Progenitor cell of endocrine pancreas (in vitro differentiated cells): ENCODE data around the gene DDIAS. TPM values are rescaled to one million over a fixed set of nuclear protein-coding genes. Genes with fewer than 3 reads are reported as not detected.
"Not testable (repeated sequence)": the region's sequence is repeated elsewhere in the genome, so short reads cannot be mapped to it uniquely, and the experiment has no call there.

Source experiments
- DNase-seq: peaks from one replicate; pipeline ENCODE4 v3.0.0; 2021; ENCODE audit warnings: low spot score; ENCODE audit not compliant: unreplicated experiment
- H3K27ac Mint-ChIP-seq: 2 replicates; pipeline ENCODE4 v1.8.0; 2021; ENCODE audit warnings: mild to moderate bottlenecking, moderate library complexity, mixed read lengths
- H3K27me3 Mint-ChIP-seq: 2 replicates; pipeline ENCODE4 v1.8.0; 2021; ENCODE audit warnings: mixed read lengths
- H3K36me3 Mint-ChIP-seq: 2 replicates; pipeline ENCODE4 v1.8.0; 2022; ENCODE audit warnings: mixed read lengths; ENCODE audit not compliant: insufficient read depth
- H3K4me1 Mint-ChIP-seq: 2 replicates; pipeline ENCODE4 v1.8.0; 2021; ENCODE audit warnings: low read depth, mixed read lengths
- H3K4me3 Mint-ChIP-seq: 2 replicates; pipeline ENCODE4 v1.8.0; 2021; ENCODE audit warnings: low read depth, mild to moderate bottlenecking, moderate library complexity, mixed read lengths
- H3K9me3 Mint-ChIP-seq: 2 replicates; pipeline ENCODE4 v1.8.0; 2021; ENCODE audit warnings: low read depth, mixed read lengths
- total RNA-seq: library from RNA; stranded (reverse); gene quantifications from 2 replicates; pipeline ENCODE4 v1.2.1, GENCODE V29; 2021
- TF ChIP-seq, protein P1 (sequence below): fragments of 200-600 bp; sonication (generic); IDR thresholded peaks from one replicate; pipeline ENCODE4 v1.5.0; 2021; ENCODE audit warnings: antibody characterized with exemption, mild to moderate bottlenecking; ENCODE audit not compliant: unreplicated experiment

The DDIAS gene
- total RNA-seq, 1 donor from 2014 or later, result 7.8 TPM

DNA sequence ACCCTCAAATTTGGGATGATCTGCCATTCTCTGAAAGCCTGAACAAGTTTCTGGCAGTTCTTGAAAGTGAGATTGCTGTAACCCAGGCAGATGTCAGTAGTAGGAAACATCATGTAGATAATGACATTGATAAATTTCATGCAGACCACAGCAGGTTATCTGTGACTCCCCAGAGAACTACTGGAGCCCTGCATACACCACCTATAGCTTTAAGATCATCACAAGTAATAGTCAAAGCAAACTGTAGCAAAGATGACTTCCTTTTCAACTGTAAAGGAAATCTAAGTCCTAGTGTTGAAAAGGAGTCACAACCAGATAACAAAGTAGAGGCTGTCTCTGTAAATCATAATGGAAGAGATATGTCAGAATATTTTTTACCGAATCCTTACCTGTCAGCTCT lies 31.0 kb downstream of the DDIAS start:
- Mint-ChIP-seq H3K9me3 (no peaks in the 10 kb centered on the region), H3K4me1 (no peaks in the 10 kb centered on the region), H3K36me3 (no peaks in the 10 kb centered on the region), H3K27me3 (no peaks in the 10 kb centered on the region), H3K4me3 (no peak overlapping the region), H3K27ac (no peak overlapping the region)
- TF ChIP-seq, protein P1, sequence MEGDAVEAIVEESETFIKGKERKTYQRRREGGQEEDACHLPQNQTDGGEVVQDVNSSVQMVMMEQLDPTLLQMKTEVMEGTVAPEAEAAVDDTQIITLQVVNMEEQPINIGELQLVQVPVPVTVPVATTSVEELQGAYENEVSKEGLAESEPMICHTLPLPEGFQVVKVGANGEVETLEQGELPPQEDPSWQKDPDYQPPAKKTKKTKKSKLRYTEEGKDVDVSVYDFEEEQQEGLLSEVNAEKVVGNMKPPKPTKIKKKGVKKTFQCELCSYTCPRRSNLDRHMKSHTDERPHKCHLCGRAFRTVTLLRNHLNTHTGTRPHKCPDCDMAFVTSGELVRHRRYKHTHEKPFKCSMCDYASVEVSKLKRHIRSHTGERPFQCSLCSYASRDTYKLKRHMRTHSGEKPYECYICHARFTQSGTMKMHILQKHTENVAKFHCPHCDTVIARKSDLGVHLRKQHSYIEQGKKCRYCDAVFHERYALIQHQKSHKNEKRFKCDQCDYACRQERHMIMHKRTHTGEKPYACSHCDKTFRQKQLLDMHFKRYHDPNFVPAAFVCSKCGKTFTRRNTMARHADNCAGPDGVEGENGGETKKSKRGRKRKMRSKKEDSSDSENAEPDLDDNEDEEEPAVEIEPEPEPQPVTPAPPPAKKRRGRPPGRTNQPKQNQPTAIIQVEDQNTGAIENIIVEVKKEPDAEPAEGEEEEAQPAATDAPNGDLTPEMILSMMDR, result no peak
- no peak for DNase-seq

DNA sequence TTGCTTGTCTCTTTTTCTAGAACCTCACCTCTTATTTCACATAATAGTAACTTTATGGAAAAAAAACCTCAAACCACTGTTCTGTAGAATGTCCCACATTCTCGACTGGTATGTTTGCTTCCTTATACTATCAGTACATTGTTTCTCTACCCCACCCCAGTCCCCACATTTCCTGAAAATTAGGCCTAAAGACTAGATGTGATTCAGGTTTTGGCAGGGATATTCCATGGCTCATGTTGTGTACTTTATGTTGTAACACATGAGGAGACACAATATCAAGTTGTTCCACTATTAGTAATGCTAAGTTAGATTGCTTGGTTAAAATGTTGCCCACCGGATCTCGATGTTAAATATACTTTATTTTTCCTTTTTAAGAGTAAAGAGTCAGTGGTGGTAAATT lies 34.7 kb downstream of the DDIAS start:
- no peaks in the 10 kb centered on the region for H3K4me1 Mint-ChIP-seq
- H3K9me3 Mint-ChIP-seq, result peaks cover 9% of the 10 kb centered on the region
- H3K36me3 Mint-ChIP-seq, result no peaks in the 10 kb centered on the region
- no peak overlapping the region for H3K27ac Mint-ChIP-seq
- no peak for DNase-seq
- no peak overlapping the region for H3K4me3 Mint-ChIP-seq
- TF ChIP-seq, protein P1, result no peak
- H3K27me3 Mint-ChIP-seq, result no peaks in the 10 kb centered on the region

DNA sequence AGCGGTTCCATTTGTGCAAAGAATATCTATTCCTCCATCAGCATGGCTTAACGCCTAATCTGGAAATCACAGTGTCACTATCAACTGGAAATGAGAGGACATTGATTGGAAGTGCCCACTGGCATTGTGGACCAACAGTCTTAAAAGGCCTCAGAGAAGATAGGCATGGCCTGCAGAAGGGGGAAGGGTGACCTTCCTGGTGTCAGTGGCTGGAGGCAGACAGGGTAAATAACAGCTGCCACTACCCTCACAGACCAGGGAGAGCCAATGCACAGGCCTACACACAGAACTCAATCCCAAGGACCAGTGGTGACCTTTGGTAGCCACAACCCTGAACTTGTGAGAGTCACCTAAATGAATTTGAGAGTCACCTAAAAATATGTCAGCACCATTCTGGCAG lies 36.0 kb downstream of the DDIAS start:
- H3K27ac Mint-ChIP-seq, result no peak overlapping the region
- no peaks in the 10 kb centered on the region for H3K4me1 Mint-ChIP-seq
- H3K27me3 Mint-ChIP-seq, result no peaks in the 10 kb centered on the region
- peaks cover 9% of the 10 kb centered on the region for H3K9me3 Mint-ChIP-seq
- no peak overlapping the region for H3K4me3 Mint-ChIP-seq
- TF ChIP-seq, protein P1, result no peak
- H3K36me3 Mint-ChIP-seq, result no peaks in the 10 kb centered on the region
- no peak for DNase-seq

DNA sequence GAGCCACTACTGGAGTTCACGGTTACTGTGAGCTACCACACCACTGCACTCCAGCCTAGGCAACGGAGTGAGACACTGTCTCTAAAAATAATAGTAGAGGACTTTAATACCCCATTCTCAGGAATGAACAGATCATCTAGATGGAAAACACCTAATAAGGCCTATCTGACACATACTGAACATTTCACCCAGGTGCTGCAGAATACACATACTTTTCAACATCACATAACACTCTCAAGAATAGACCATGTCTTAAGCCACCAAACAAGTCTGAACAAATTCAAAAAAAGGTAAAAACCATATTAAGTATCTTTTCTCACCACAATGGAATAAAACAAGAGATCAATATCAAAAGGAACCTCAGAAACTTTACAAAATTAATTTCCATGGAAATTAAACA lies 37.9 kb downstream of the DDIAS start:
- TF ChIP-seq, protein P1, result no peak
- no peak for DNase-seq
- H3K27me3 Mint-ChIP-seq, result no peaks in the 10 kb centered on the region
- no peak overlapping the region for H3K27ac Mint-ChIP-seq
- H3K4me3 Mint-ChIP-seq, result no peak overlapping the region
- no peaks in the 10 kb centered on the region for H3K36me3 Mint-ChIP-seq
- H3K4me1 Mint-ChIP-seq, result no peaks in the 10 kb centered on the region
- peaks cover 9% of the 10 kb centered on the region for H3K9me3 Mint-ChIP-seq

DNA sequence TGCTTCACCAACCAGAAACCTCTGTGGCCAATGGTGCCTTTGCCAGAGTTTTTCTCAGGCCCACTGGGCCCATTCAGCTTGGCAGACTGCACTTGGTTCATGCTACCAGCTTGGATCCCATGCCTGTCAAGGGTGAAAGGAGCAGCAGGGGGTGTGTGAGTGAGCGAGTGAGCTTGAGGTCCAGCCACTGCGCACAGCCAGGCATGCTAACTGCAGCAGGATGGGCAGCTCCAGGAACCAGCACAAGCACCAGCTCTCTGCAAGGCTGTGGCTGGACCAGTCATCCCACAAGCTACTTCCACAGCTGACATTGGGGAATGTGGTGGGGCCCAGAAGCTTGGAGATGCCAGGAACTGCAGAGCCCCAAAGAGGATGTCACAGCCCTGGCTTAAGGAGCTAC lies 40.8 kb downstream of the DDIAS start:
- no peak overlapping the region for H3K27ac Mint-ChIP-seq
- peaks cover 9% of the 10 kb centered on the region for H3K9me3 Mint-ChIP-seq
- H3K27me3 Mint-ChIP-seq, result no peaks in the 10 kb centered on the region
- no peak for DNase-seq
- TF ChIP-seq, protein P1, result no peak
- H3K36me3 Mint-ChIP-seq, result no peaks in the 10 kb centered on the region
- no peaks in the 10 kb centered on the region for H3K4me1 Mint-ChIP-seq
- H3K4me3 Mint-ChIP-seq, result no peak overlapping the region

DNA sequence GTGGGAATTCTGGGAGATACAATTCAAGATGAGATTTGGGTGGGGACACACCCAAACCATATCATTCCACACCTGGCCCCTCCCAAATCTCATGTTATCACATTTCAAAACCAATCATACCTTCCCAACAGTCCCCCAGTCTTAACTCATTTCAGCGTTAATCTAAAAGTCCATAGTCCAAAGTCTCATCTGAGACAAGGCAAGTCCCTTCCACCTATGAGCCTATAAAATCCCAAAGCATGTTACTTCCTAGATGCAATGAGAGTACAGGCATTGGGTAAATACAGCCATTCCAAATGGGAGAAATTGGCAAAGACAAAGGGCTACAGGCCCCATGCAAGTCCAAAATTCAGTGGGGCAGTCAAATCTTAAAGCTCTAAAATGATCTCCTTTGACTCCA lies 41.9 kb downstream of the DDIAS start:
- H3K27ac Mint-ChIP-seq, H3K9me3 Mint-ChIP-seq: not testable (repeated sequence)

More for the DNA sequence above, 41.9 kb downstream of the DDIAS start:
- not testable (repeated sequence) for H3K27me3 Mint-ChIP-seq, DNase-seq, H3K4me1 Mint-ChIP-seq, H3K36me3 Mint-ChIP-seq, H3K4me3 Mint-ChIP-seq
